Measurements from ENCODE around the gene TTC23L. TPM values are rescaled to one million over a fixed set of nuclear protein-coding genes. Genes with fewer than 3 reads are reported as not detected.

TTC23L gene
- total and polyA plus RNA-seq, 2 experiments from 2014 or later, result 0.07 TPM; not detected in 1

DNA sequence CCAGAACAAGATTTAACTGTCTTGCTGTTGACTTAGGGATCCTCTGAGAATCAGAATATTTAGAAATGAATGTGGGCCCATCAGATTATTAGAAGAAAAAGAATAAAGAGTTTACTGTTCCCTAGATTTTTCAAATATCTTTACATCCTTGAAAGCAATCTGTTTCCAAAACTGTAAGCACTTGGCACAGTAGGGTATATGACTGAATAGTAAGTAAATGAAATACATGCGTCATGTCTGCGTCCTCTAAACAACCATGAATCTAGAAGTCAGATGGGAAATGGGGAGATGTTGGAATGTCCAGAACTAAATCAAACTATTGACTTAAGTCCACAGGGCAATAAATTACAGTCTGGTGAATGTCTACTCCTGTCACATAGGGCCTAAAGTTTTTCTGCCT is 26.1 kb downstream of the TTC23L start:
- Histone ChIP-seq H3K27me3 (no peaks in the 10 kb centered on the region), H3K36me3 (replicated peaks; ENCODE audit: insufficient read depth, low read depth) (no peaks in the 10 kb centered on the region), H3K27ac (no peak overlapping the region), H3K9me2 (replicated peaks; ENCODE audit: insufficient read depth) (no peaks in the 10 kb centered on the region), H2AFZ (no peak overlapping the region), H3K9me3 (ENCODE audit: low read depth) (no peaks in the 10 kb centered on the region), H3K4me2 (no peak overlapping the region), H3K4me1 (ENCODE audit: insufficient read depth) (peaks cover 9% of the 10 kb centered on the region), H3K4me3 (no peak overlapping the region), H3K79me2 (no peaks in the 10 kb centered on the region), H4K20me1 (ENCODE audit: insufficient read depth, poor library complexity, severe bottlenecking) (no peaks in the 10 kb centered on the region)
- WGBS (ENCODE audit: low lambda C conversion rate, missing lambda C conversion rate), result 81% methylated on average over 2 of the region's 2 CpGs
- TF ChIP-seq EZH2phosphoT487 (IDR thresholded peaks at IDR 0.05; ENCODE audit: low read depth, severe bottlenecking, unreplicated experiment) (no peak), EZH2 (IDR thresholded peaks at IDR 0.05; ENCODE audit: borderline replicate concordance) (no peak)
- TF ChIP-seq, protein P1, sequence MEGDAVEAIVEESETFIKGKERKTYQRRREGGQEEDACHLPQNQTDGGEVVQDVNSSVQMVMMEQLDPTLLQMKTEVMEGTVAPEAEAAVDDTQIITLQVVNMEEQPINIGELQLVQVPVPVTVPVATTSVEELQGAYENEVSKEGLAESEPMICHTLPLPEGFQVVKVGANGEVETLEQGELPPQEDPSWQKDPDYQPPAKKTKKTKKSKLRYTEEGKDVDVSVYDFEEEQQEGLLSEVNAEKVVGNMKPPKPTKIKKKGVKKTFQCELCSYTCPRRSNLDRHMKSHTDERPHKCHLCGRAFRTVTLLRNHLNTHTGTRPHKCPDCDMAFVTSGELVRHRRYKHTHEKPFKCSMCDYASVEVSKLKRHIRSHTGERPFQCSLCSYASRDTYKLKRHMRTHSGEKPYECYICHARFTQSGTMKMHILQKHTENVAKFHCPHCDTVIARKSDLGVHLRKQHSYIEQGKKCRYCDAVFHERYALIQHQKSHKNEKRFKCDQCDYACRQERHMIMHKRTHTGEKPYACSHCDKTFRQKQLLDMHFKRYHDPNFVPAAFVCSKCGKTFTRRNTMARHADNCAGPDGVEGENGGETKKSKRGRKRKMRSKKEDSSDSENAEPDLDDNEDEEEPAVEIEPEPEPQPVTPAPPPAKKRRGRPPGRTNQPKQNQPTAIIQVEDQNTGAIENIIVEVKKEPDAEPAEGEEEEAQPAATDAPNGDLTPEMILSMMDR (IDR thresholded peaks at IDR 0.05; ENCODE audit: poor library complexity), result no peak
- no peak for DNase-seq (ENCODE audit: low spot score)

DNA sequence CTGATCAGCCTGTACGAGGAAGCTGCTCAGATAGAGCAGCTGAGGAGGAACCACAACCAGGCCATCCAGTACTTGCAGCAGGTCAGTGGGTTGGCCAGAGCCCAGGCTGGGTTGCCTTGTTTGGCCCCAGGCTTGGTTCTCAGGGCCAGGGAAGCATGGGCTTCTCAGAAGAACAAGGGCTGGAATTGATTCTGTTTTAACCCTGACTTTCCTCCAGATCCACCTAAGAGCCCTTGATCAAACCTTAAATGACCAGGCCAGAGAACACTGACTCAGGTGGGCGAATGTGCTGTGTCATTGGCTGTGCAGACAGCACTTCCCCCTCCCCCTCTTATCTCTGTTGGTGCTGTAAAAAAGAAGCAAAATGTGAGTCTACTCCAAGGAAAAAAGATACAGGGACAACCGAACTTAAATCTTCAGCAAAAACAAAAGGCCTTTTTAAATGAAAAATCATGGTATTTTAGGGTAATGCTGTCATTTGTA is 28.1 kb downstream of the TTC23L start:
- H3K4me2 ChIP-seq, result no peak overlapping the region
- TF ChIP-seq EZH2phosphoT487 (IDR thresholded peaks at IDR 0.05; ENCODE audit: low read depth, severe bottlenecking, unreplicated experiment) (no peak), EZH2 (IDR thresholded peaks at IDR 0.05; ENCODE audit: borderline replicate concordance) (no peak)

DNA sequence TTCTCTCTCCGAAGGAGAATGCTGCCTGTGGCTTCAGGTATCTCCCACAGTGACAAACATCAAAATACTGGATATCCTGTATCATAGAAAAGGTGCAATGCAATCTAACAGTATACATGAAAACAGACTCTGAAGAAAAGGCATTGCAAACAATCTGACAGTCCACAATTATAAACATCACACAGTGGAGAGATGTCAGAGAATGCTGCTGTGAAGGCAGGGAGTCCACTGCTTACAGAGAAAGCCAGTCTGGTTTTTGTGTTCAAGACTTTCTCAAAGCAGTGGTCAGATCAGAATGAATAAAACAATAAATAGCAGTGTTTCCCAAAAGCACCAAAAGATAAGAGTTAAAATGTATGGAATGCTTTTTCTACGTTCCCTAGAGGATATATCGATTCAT is 28.7 kb downstream of the TTC23L start:
- Histone ChIP-seq H3K36me3 (replicated peaks; ENCODE audit: insufficient read depth, low read depth) (no peaks in the 10 kb centered on the region), H3K27ac (no peak overlapping the region), H3K79me2 (no peaks in the 10 kb centered on the region), H3K9me3 (ENCODE audit: low read depth) (no peaks in the 10 kb centered on the region), H4K20me1 (ENCODE audit: insufficient read depth, poor library complexity, severe bottlenecking) (no peaks in the 10 kb centered on the region), H3K9me2 (replicated peaks; ENCODE audit: insufficient read depth) (no peaks in the 10 kb centered on the region), H3K4me2 (no peak overlapping the region), H2AFZ (no peak overlapping the region), H3K4me3 (no peak overlapping the region), H3K27me3 (no peaks in the 10 kb centered on the region), H3K4me1 (ENCODE audit: insufficient read depth) (peaks cover 9% of the 10 kb centered on the region)
- 95% methylated on average over 3 of the region's 3 CpGs for WGBS (ENCODE audit: low lambda C conversion rate, missing lambda C conversion rate)
- DNase-seq (ENCODE audit: low spot score), result no peak
- TF ChIP-seq EZH2phosphoT487 (IDR thresholded peaks at IDR 0.05; ENCODE audit: low read depth, severe bottlenecking, unreplicated experiment) (no peak), EZH2 (IDR thresholded peaks at IDR 0.05; ENCODE audit: borderline replicate concordance) (no peak)
- TF ChIP-seq, protein P1 (IDR thresholded peaks at IDR 0.05; ENCODE audit: poor library complexity), result no peak

More for the DNA sequence above, 28.1 kb downstream of the TTC23L start:
- Histone ChIP-seq H3K4me1 (ENCODE audit: insufficient read depth) (peaks cover 9% of the 10 kb centered on the region), H3K27me3 (no peaks in the 10 kb centered on the region), H3K79me2 (no peaks in the 10 kb centered on the region), H3K4me3 (no peak overlapping the region), H3K36me3 (replicated peaks; ENCODE audit: insufficient read depth, low read depth) (no peaks in the 10 kb centered on the region), H3K9me2 (replicated peaks; ENCODE audit: insufficient read depth) (no peaks in the 10 kb centered on the region), H2AFZ (no peak overlapping the region), H4K20me1 (ENCODE audit: insufficient read depth, poor library complexity, severe bottlenecking) (no peaks in the 10 kb centered on the region), H3K9me3 (ENCODE audit: low read depth) (no peaks in the 10 kb centered on the region), H3K27ac (no peak overlapping the region)
- WGBS (ENCODE audit: low lambda C conversion rate, missing lambda C conversion rate), result 46% methylated on average over 3 of the region's 3 CpGs
- peak; percentile 30 for DNase-seq (ENCODE audit: low spot score)

DNA sequence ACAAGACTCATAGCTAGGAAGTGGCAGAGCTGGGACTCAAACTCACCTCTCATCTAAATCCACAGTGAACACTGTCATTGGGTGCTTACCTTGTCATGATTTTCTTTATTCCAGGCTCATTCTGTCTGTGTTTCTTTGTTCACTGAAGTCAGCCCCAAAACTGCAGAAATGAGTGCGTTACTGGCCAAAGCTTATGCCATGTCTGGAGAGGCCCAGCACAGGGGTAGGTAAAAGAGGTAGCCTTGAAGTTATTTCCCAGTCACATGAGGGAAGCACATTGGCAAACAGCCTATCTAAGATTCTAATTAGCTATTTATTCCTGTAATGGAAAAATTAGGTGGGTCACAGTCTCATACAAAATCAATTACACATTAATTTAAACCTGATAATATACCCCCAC is 29.8 kb downstream of the TTC23L start:
- Histone ChIP-seq H4K20me1 (ENCODE audit: insufficient read depth, poor library complexity, severe bottlenecking) (no peaks in the 10 kb centered on the region), H3K27me3 (no peaks in the 10 kb centered on the region), H3K9me2 (replicated peaks; ENCODE audit: insufficient read depth) (no peaks in the 10 kb centered on the region), H3K36me3 (replicated peaks; ENCODE audit: insufficient read depth, low read depth) (no peaks in the 10 kb centered on the region), H3K4me3 (no peak overlapping the region), H3K27ac (no peak overlapping the region), H3K79me2 (no peaks in the 10 kb centered on the region), H3K9me3 (ENCODE audit: low read depth) (no peaks in the 10 kb centered on the region), H2AFZ (no peak overlapping the region), H3K4me1 (ENCODE audit: insufficient read depth) (peaks cover 9% of the 10 kb centered on the region), H3K4me2 (no peak overlapping the region)
- WGBS (ENCODE audit: low lambda C conversion rate, missing lambda C conversion rate), result 95% methylated on average over 1 of the region's 1 CpG
- TF ChIP-seq, protein P1 (IDR thresholded peaks at IDR 0.05; ENCODE audit: poor library complexity), result no peak
- no peak for TF ChIP-seq EZH2phosphoT487 (IDR thresholded peaks at IDR 0.05; ENCODE audit: low read depth, severe bottlenecking, unreplicated experiment)
- no peak for TF ChIP-seq EZH2 (IDR thresholded peaks at IDR 0.05; ENCODE audit: borderline replicate concordance)
- no peak for DNase-seq (ENCODE audit: low spot score)
